ENCODE data around the gene LRP2.

DNA sequence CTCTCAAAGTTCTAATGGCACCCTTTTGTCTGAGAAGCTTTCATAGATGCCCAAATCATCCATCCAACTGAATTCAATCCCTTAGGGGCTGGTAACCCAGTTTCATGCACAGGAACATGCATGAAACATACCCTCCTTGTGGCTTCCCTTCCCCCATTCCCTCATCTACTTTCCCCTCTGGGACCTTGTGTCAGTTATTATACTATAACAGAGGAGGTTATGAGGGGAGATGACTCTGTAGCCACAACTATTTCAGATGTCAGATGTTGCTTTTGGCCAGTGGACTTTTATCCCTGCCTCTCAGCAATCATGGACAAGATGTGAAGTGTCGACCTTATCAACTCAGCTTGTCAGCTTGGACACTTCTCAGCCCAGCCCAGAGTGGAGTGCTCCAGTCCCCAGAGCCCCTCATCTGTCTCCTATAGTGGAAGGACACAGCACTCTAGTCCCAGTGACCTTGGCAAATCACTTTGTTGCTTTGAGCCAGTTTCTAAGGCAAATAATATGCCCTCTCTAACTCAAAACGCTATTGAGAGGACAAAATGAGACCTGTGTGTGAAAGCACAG, 284.6 kb downstream of the LRP2 start:
- TF ChIP-seq, protein P1, sequence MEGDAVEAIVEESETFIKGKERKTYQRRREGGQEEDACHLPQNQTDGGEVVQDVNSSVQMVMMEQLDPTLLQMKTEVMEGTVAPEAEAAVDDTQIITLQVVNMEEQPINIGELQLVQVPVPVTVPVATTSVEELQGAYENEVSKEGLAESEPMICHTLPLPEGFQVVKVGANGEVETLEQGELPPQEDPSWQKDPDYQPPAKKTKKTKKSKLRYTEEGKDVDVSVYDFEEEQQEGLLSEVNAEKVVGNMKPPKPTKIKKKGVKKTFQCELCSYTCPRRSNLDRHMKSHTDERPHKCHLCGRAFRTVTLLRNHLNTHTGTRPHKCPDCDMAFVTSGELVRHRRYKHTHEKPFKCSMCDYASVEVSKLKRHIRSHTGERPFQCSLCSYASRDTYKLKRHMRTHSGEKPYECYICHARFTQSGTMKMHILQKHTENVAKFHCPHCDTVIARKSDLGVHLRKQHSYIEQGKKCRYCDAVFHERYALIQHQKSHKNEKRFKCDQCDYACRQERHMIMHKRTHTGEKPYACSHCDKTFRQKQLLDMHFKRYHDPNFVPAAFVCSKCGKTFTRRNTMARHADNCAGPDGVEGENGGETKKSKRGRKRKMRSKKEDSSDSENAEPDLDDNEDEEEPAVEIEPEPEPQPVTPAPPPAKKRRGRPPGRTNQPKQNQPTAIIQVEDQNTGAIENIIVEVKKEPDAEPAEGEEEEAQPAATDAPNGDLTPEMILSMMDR (IDR thresholded peaks at IDR 0.05) = no peak
- TF ChIP-seq, protein P2, sequence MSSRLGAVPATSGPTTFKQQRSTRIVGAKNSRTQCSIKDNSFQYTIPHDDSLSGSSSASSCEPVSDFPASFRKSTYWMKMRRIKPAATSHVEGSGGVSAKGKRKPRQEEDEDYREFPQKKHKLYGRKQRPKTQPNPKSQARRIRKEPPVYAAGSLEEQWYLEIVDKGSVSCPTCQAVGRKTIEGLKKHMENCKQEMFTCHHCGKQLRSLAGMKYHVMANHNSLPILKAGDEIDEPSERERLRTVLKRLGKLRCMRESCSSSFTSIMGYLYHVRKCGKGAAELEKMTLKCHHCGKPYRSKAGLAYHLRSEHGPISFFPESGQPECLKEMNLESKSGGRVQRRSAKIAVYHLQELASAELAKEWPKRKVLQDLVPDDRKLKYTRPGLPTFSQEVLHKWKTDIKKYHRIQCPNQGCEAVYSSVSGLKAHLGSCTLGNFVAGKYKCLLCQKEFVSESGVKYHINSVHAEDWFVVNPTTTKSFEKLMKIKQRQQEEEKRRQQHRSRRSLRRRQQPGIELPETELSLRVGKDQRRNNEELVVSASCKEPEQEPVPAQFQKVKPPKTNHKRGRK (CRISPR knock-in tag; IDR thresholded peaks at IDR 0.05; ENCODE audit: borderline replicate concordance) = no peak
- no peak for TF ChIP-seq CBFB (CRISPR knock-in tag; IDR thresholded peaks at IDR 0.05; ENCODE audit: low read depth)

Data from WTC11 (cell line).